ENCODE results near the gene LILRB5.
A peak's percentile ranks its signal among the peaks of the same experiment; 100 is the strongest.

LILRB5 gene

DNA sequence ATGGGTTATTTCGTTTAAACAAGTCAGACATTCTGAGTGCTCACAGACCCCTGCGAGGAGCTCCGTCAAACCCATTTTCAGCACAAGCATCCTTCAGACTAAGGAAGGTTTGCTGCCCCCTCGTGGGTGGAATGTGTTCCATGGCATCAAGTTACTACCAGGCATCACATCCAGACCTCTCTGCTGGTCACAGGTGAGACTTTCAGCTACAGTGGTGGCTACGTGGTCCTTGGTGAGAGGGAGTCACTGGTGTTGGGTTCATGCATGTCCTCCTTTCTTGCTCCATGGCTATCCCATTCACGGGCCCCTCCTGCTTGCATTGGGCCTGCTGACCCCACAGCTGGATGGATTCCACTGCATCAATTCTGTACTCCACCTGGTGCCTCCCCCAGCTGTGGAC lies 9.1 kb upstream of the LILRB5 start:
- TF ChIP-seq, protein P1, sequence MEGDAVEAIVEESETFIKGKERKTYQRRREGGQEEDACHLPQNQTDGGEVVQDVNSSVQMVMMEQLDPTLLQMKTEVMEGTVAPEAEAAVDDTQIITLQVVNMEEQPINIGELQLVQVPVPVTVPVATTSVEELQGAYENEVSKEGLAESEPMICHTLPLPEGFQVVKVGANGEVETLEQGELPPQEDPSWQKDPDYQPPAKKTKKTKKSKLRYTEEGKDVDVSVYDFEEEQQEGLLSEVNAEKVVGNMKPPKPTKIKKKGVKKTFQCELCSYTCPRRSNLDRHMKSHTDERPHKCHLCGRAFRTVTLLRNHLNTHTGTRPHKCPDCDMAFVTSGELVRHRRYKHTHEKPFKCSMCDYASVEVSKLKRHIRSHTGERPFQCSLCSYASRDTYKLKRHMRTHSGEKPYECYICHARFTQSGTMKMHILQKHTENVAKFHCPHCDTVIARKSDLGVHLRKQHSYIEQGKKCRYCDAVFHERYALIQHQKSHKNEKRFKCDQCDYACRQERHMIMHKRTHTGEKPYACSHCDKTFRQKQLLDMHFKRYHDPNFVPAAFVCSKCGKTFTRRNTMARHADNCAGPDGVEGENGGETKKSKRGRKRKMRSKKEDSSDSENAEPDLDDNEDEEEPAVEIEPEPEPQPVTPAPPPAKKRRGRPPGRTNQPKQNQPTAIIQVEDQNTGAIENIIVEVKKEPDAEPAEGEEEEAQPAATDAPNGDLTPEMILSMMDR (IDR thresholded peaks at IDR 0.05; ENCODE audit: low read depth, low read length) = peak; percentile 50
- peak; percentile 11 for DNase-seq (ENCODE audit: extremely low read depth, low read depth)

DNA sequence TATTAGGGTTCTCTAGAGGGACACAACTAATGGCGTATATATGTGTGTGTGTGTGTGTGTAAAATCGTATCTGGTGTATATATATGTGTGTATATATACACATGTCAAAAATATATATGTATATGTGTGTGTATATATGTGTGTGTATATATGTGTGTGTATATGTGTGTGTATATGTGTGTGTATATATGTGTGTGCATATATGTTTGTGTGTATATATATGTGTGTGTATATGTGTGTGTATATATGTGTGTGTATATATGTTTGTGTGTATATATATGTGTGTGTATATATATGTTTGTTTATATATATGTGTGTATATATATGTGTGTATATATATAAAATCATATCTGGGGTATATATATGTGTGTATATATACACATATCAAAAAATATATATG lies 5.4 kb upstream of the LILRB5 start:
- TF ChIP-seq, protein P1 (IDR thresholded peaks at IDR 0.05; ENCODE audit: low read depth, low read length) = no peak
- DNase-seq (ENCODE audit: extremely low read depth, low read depth) = no peak

DNA sequence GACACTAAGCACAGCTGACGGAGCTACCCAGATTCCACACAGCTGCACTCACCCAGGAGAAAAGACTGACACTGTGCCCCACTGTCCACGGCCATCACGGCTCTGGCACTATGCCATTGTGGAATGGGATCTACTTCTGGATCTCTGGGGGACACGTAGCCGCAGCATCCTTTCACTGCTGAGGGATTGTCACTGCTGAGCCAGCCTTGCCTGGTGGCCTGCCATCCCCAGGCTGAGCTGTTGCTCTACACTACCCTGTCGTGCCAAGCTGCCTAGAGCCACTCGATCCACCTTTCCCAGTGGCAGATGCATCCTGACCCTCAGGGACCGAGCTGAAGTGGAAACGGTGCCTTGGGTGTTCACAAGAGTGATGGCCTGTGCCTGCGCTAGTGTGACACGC lies 5.0 kb upstream of the LILRB5 start:
- no peak for DNase-seq (ENCODE audit: extremely low read depth, low read depth)
- TF ChIP-seq, protein P1 (IDR thresholded peaks at IDR 0.05; ENCODE audit: low read depth, low read length) = no peak

DNA sequence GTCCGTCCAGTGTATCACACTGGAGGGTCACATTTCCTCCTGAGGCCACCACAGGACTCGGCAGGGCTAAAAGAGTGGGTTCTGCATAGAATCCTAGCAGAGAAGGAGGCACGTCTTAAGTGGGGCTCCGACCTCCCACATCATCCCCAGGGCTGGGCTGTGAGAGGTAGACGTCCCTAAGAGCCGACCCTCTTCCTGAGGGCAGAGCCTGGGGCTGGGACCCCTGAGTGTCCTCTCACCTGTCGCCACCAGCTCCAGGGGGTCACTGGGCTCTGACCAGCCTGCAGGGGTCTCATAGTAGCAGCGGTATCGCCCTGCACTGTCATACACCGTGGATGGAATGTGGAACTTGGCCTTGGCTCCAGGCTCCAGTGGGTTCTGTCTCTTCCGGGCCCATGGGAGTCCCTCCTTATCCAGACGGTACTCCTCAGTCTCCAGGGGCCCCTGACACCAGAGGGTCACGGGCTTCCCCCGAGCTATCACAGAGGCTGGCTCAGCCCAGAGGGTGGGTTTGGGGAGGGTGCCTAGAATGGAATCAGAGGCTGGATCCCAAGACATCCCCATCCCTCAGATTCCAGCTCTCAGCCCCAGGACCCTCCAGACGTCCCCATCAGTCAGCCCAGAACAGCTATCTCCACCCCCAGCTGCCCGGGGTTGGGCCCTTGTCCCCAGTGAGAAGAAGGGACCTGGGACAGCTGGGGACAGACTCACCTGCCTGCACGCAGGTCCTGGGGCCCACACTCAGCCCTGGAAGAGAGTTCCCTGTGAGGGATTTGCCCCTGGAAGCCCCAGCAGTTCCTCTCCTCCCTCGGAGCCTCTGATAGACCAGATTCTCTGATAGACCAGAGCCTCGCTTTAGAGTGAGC lies 590 bp downstream of the LILRB5 start:
- no peak for DNase-seq (ENCODE audit: extremely low read depth, low read depth)
- TF ChIP-seq, protein P1 (IDR thresholded peaks at IDR 0.05; ENCODE audit: low read depth, low read length) = no peak

DNA sequence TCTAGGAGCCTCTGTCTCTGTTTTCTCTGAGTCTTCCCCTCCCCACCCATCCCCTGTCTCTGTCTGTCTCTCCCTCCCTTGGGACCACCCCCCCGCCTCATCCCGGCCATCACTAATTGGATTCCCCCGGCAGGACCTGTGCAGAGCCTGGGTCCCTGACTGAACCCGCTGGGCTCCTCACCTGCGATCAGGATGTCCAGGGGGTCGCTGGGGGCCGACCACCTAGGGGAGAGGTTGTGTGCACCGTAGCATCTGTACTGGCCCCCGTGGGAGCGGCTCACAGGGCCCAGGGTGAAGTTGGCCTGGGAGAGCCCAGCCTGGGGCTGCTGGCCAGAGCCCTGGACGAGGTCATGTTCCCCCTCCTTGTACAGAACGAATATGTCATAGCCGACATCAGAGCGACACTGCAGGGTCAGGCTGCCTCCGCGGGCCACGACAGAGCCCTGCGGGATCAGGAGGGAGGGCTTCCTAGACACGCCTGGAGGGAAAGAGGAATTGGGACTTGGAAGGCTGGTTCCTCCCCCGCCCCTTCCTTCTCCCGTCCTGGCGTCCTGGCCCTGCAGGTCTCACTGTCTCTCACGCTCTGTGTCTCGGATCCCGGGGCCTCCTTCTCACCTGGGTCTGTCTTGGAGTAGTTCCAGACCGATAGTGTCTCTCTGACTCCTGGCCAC lies 1.8 kb downstream of the LILRB5 start:
- no peak for DNase-seq (ENCODE audit: extremely low read depth, low read depth)
- TF ChIP-seq, protein P1 (IDR thresholded peaks at IDR 0.05; ENCODE audit: low read depth, low read length) = no peak

DNA sequence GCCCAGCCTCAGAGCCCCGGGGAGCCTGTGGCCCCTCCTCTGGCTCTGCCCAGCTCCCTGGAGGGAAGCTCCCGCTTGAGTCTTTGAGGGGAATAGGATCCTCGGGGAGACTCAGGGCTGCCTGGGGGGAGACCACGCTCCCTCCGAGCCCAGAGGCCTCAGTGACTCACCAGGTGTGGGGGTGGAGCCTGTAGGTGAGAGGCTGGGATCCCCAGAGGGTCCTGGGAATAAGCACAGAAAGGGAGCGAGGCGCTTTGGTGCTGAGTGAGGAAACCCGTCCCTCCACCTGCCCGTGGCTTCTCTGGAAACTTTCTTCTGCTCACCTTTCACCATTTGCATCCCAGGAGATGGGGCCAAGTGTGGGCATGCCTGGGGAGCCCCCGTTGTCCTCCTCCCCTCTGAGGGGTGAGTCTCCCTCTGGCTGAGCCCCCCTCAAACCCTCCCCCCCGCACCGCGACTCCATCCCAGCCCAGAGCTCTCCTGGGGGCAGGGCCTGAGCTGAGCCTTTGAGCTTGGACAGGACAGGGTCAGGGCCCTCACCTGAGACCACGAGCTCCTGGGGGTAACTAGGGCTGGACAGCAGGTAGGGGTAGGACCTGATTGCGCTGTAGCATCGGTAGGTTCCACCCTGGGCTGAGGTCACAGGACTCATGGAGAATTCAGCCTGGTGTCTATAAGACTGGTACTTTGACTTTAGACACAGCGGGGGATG lies 2.7 kb downstream of the LILRB5 start:
- no peak for DNase-seq (ENCODE audit: extremely low read depth, low read depth)
- TF ChIP-seq, protein P1 (IDR thresholded peaks at IDR 0.05; ENCODE audit: low read depth, low read length) = no peak
